Activated T-helper 17 cell treated with anti-CD3 and anti-CD28 coated beads, Interleukin-2, amount 50 U/mL, for 72 hours (primary cell): ENCODE data around the gene WNK2. TPM values are rescaled to one million over a fixed set of nuclear protein-coding genes. Genes with fewer than 3 reads are reported as not detected.

Source experiments
- ATAC-seq: fragments of 150-1000 bp; cut with Tn5 transposase; replicated peaks from 2 replicates; pipeline ENCODE4 v1.10.0; 2021; ENCODE audit warnings: mild to moderate bottlenecking, moderate library complexity
- H3K27ac Mint-ChIP-seq: one replicate; pipeline ENCODE4 v1.8.0; 2022; ENCODE audit warnings: mixed read lengths
- H3K27me3 Mint-ChIP-seq: one replicate; pipeline ENCODE4 v1.8.0; 2022; ENCODE audit warnings: mixed read lengths
- H3K36me3 Mint-ChIP-seq: one replicate; pipeline ENCODE4 v1.8.0; 2022; ENCODE audit warnings: low read depth, mild to moderate bottlenecking, mixed read lengths
- H3K4me1 Mint-ChIP-seq: one replicate; pipeline ENCODE4 v1.8.0; 2022; ENCODE audit warnings: mixed read lengths
- H3K4me3 Mint-ChIP-seq: one replicate; pipeline ENCODE4 v1.8.0; 2022; ENCODE audit warnings: mild to moderate bottlenecking, mixed read lengths
- H3K9me3 Mint-ChIP-seq: one replicate; pipeline ENCODE4 v1.8.0; 2022; ENCODE audit warnings: mixed read lengths
- total RNA-seq, 2 donors: library from RNA; stranded (reverse); gene quantifications; one replicate each; pipeline ENCODE4 v1.2.3, GENCODE V29; 2022

Gene WNK2
- total RNA-seq, 2 donors from 2014 or later = 0.39 to 0.93 TPM

DNA sequence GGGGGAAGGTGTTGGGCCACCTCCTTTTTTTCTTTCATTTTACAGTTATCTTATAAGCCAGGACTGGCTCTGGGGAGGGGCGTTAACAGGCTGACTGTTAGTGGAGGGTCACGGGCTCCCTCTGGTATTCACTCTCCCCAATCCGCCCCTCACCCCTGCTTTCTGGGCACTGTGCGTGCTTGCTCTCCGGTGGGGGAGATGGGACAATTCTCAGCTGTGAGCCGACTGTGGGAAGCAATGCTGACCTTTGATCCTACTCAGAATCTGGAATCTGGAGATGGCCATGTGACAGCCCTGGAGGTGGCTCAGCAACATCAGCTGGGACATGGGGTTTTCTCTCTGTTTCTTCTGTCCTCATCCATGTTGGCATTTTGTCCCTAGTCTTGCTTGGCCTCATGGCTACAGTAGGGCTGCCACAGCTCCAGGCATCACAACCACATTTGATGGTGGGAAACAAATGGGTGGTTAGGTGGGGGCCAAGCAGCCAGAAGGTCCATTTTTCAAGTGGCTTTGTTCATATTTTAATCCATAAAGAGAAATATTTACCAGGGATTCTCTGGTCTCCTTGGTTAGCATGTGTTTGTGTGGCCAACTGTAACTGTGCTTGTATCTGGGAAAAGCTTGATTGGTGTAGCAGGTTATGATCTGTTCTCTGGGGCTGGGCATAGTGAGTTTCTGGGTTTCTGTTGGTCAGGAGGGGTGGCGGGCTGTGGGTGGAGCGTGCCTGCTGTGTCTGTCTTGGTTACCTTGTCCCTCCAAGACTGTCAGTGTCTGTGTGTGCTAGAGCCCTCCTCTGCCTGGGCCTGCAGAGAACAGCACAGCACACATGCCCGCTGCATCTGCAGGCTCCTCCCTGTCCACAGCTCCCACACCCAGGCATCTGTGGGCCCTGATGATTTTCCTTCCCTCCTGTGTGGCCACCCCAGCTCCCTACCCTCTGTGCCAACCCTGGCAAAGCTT is 12.4 kb downstream of the WNK2 start:
- H3K27me3 Mint-ChIP-seq = no peaks in the 10 kb centered on the region
- no peaks in the 10 kb centered on the region for H3K9me3 Mint-ChIP-seq
- H3K36me3 Mint-ChIP-seq = no peaks in the 10 kb centered on the region
- ATAC-seq = no peak
- no peak overlapping the region for H3K4me3 Mint-ChIP-seq
- H3K27ac Mint-ChIP-seq = peak overlapping the region; percentile 25
- H3K4me1 Mint-ChIP-seq = no peaks in the 10 kb centered on the region

- Mint-ChIP-seq H3K4me3 (no peak overlapping the region), H3K36me3 (no peaks in the 10 kb centered on the region), H3K4me1 (no peaks in the 10 kb centered on the region), H3K27me3 (no peaks in the 10 kb centered on the region), H3K9me3 (no peaks in the 10 kb centered on the region), H3K27ac (no peak overlapping the region)
- ATAC-seq = no peak
Observed at GRCh38 chr9:93197670-93198069, 13.7 kb downstream of the WNK2 start.

DNA sequence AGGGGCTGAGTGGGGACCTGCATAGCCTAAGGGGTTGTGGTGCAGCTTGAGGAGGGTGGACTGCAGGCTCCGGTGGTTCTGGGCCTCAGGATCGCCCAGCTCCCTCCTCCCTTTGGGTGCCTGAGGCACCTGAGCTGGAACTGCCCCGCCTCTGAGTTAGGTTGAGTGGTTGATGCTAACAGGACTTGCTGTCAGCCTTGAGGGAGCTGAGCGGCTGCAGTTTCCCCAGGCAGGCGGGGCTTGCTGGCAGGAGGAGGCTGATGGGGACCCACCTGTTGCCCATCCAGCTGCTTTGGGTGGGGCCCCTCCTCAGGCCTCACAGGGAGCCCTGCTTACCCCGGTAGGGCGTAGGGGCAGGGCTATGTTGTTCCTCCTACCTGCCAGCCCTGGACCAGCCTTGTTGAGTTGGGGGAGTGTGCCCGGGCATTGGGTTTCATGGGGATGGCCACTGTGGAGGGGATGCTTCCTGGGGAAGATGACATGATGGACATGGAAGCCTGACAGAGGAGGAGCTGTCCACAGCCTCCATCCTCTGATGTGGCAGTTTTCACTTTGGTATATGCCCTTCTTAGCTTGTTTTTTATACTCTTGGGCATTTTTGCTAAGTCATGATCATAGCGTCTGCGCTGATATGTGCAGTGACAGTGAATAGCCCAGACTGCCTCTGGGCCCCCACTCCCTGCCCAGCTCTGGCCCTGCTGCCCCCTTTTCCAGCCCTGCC is 14.3 kb downstream of the WNK2 start:
- no peaks in the 10 kb centered on the region for H3K27me3 Mint-ChIP-seq
- ATAC-seq = no peak
- no peak overlapping the region for H3K27ac Mint-ChIP-seq
- no peaks in the 10 kb centered on the region for H3K36me3 Mint-ChIP-seq
- H3K4me3 Mint-ChIP-seq = no peak overlapping the region
- no peaks in the 10 kb centered on the region for H3K9me3 Mint-ChIP-seq
- no peaks in the 10 kb centered on the region for H3K4me1 Mint-ChIP-seq

DNA sequence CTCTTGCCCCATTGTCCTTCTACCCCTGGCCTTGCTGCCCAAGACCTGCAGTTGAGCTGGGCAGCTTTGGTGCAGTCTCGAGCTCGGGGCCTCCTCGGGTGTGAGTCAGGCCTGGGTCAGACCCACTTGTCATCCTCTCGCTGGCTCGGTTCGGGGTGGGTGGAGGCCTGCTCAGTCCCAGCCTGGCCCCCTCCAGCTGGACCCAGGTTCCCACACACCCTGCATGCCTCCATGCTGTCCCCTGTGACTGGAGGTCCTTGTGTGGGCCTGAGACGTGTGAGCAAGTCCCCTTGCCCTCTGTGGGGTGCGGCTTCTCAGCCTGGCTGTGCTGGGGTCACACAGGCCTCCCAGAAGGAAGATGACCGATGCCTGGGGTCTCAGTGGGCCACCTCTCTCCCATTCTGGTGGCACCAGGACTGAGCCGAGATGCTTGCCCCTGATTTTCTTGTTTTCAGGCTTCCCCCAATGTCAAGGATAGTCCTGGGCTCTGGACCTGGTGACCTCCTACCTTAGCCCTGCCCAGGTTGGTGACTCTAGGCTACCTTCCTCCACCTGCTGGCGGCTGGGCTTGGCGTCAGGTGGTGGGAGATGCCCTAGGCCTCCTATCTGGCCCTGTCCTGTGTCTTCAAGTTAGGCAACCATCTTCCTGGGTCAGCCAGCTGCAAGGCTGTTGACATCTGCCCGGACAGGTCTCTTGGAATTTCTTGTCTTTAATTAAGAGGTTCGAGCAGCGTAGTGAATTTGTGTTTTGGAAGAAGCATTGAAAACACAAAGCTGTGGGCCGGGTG is 15.1 kb downstream of the WNK2 start:
- ATAC-seq = no peak
- H3K9me3 Mint-ChIP-seq = no peaks in the 10 kb centered on the region
- no peak overlapping the region for H3K4me3 Mint-ChIP-seq

GRCh38 chr9:93200449-93200742 is 16.5 kb downstream of the WNK2 start:
- H3K27ac Mint-ChIP-seq = no peak overlapping the region
- no peak for ATAC-seq
- no peak overlapping the region for H3K4me3 Mint-ChIP-seq
- H3K4me1 Mint-ChIP-seq = no peaks in the 10 kb centered on the region
- no peaks in the 10 kb centered on the region for H3K36me3 Mint-ChIP-seq
- no peaks in the 10 kb centered on the region for H3K27me3 Mint-ChIP-seq
- H3K9me3 Mint-ChIP-seq = no peaks in the 10 kb centered on the region

More for the DNA sequence above, 15.1 kb downstream of the WNK2 start:
- no peak overlapping the region for H3K27ac Mint-ChIP-seq
- H3K4me1 Mint-ChIP-seq = no peaks in the 10 kb centered on the region
- H3K27me3 Mint-ChIP-seq = no peaks in the 10 kb centered on the region
- H3K36me3 Mint-ChIP-seq = no peaks in the 10 kb centered on the region

DNA sequence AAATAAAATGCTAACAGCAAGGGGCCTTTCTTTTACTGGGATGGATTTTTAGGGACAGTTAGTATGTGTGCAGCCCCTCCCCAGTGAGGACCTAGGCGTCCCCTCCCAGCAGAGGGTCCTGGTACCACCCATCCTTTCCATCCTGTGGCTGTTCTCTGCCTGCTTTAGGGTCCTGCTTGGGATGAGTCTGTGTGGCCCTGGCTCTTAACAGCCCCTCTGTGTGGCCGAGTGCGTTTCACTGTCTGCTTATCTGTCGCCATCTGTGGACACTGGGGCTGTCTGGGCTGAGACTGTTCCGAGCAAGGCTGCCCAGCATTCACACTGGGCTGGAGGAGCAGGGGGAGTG is 17.0 kb downstream of the WNK2 start:
- Mint-ChIP-seq H3K4me1 (no peaks in the 10 kb centered on the region), H3K4me3 (no peak overlapping the region), H3K27ac (no peak overlapping the region), H3K9me3 (no peaks in the 10 kb centered on the region), H3K36me3 (no peaks in the 10 kb centered on the region), H3K27me3 (no peaks in the 10 kb centered on the region)
- ATAC-seq = no peak

- ATAC-seq = no peak
- no peaks in the 10 kb centered on the region for H3K27me3 Mint-ChIP-seq
- H3K4me3 Mint-ChIP-seq = no peak overlapping the region
- no peaks in the 10 kb centered on the region for H3K4me1 Mint-ChIP-seq
- H3K27ac Mint-ChIP-seq = peak overlapping the region; percentile 60
- no peaks in the 10 kb centered on the region for H3K36me3 Mint-ChIP-seq
- H3K9me3 Mint-ChIP-seq = no peaks in the 10 kb centered on the region
Observed at GRCh38 chr9:93203026-93203717, 19.2 kb downstream of the WNK2 start.

GRCh38 chr9:93203718-93204469 is 20.0 kb downstream of the WNK2 start:
- Mint-ChIP-seq H3K27ac (peak overlapping the region; percentile 60), H3K36me3 (no peaks in the 10 kb centered on the region), H3K27me3 (no peaks in the 10 kb centered on the region), H3K4me1 (peaks cover 6% of the 10 kb centered on the region), H3K9me3 (peaks cover 6% of the 10 kb centered on the region), H3K4me3 (no peak overlapping the region)
- no peak for ATAC-seq

DNA sequence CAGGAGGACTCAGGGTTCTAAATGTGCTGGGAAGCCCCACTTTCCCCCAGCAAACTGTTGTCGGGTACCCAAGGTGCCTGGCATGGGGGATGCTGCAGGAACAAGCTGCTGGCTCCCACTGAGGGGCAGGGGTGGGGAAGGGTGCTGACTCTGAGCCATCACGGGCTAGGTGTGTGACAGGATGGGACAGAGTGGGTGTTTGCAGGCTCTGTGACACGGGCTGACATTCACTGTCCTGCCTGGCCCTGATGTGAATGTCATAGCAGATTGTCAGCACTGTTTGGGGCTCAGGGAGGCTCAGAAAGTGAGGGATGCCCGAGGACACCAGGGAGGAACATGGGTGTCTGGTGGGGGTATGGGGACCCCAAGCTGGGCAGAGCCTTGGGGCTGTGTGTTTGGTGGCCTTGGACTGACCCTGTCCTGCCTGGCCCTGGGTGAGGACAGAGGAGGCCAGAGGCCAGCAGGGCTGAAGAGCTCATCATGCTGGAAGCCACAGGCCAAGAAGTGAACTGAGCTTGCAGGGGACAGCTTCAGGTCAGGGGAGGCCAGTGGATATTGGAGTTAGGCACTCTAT is 20.6 kb downstream of the WNK2 start:
- Mint-ChIP-seq H3K9me3 (peaks cover 6% of the 10 kb centered on the region), H3K27ac (peak overlapping the region; percentile 60), H3K4me1 (peaks cover 6% of the 10 kb centered on the region), H3K27me3 (no peaks in the 10 kb centered on the region), H3K4me3 (no peak overlapping the region), H3K36me3 (no peaks in the 10 kb centered on the region)
- ATAC-seq = peak; percentile 14

- ATAC-seq = peak; percentile 59
- Mint-ChIP-seq H3K9me3 (peaks cover 6% of the 10 kb centered on the region), H3K36me3 (no peaks in the 10 kb centered on the region), H3K4me3 (no peak overlapping the region), H3K27ac (no peak overlapping the region), H3K4me1 (peaks cover 6% of the 10 kb centered on the region), H3K27me3 (no peaks in the 10 kb centered on the region)
Observed at GRCh38 chr9:93205045-93205768, 21.3 kb downstream of the WNK2 start.

GRCh38 chr9:93205896-93206575 is 22.1 kb downstream of the WNK2 start:
- ATAC-seq = no peak
- H3K4me1 Mint-ChIP-seq = peaks cover 6% of the 10 kb centered on the region
- H3K9me3 Mint-ChIP-seq = peaks cover 6% of the 10 kb centered on the region
- H3K27ac Mint-ChIP-seq = no peak overlapping the region
- H3K36me3 Mint-ChIP-seq = no peaks in the 10 kb centered on the region
- H3K4me3 Mint-ChIP-seq = no peak overlapping the region
- H3K27me3 Mint-ChIP-seq = no peaks in the 10 kb centered on the region

DNA sequence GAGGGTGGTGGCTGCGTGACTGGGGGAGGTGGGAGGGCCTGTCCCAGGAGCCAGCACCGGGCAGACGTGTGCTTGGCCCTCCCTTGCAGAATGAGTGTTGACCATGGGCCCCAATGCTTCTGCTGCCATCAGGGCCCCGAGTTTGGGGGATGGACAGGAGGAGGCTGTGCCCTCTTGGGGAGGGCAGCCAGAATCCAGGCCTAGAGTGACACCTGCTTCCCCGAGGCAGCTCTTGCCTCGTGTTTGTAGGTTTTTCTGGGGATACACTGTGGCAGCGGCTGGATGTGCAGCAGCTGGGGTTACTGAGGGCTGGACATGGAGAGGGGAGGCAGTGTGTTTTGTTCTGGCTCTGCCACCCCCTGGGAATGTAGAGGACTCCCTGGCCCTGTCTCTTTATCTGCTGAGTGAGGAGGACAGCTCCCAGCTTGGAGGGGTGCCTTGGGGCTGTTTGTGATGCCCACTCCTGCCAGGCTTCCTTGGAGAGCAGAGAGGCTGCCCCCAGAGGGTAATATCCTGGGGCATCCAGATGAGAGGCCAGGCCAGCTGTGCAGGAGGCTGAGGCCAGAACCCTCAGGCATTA is 22.7 kb downstream of the WNK2 start:
- no peaks in the 10 kb centered on the region for H3K27me3 Mint-ChIP-seq
- H3K4me3 Mint-ChIP-seq = no peak overlapping the region
- no peak for ATAC-seq
- H3K4me1 Mint-ChIP-seq = peaks cover 6% of the 10 kb centered on the region
- no peak overlapping the region for H3K27ac Mint-ChIP-seq
- H3K36me3 Mint-ChIP-seq = no peaks in the 10 kb centered on the region
- peaks cover 6% of the 10 kb centered on the region for H3K9me3 Mint-ChIP-seq
